Fibroblast of the conjunctiva (primary cell): Measurements from ENCODE around the gene ZC3H12D.
"Not testable (repeated sequence)": the region's sequence is repeated elsewhere in the genome, so short reads cannot be mapped to it uniquely, and the experiment has no call there.

Experiments used
- DNase-seq: peaks from one replicate; pipeline ENCODE4 v3.0.0-alpha.2; 2010; ENCODE audit warnings: low read depth

Gene ZC3H12D

GRCh38 chr6:149459761-149460160, 25.1 kb downstream of the ZC3H12D start:
- no peak for DNase-seq

GRCh38 chr6:149458806-149459205, 26.0 kb downstream of the ZC3H12D start:
- DNase-seq = no peak

- DNase-seq = no peak
Observed at GRCh38 chr6:149458196-149458595, 26.6 kb downstream of the ZC3H12D start.

- no peak for DNase-seq
Observed at GRCh38 chr6:149457316-149457884, 27.4 kb downstream of the ZC3H12D start.

- DNase-seq = no peak
Observed at GRCh38 chr6:149456311-149457021, 28.3 kb downstream of the ZC3H12D start.

- no peak for DNase-seq
Observed at GRCh38 chr6:149455031-149455732, 29.6 kb downstream of the ZC3H12D start.

- peak; percentile 96 for DNase-seq
Observed at GRCh38 chr6:149454346-149454848, 30.4 kb downstream of the ZC3H12D start.

GRCh38 chr6:149453597-149454345, 31.0 kb downstream of the ZC3H12D start:
- no peak for DNase-seq

GRCh38 chr6:149452037-149452939, 32.5 kb downstream of the ZC3H12D start:
- DNase-seq = no peak

GRCh38 chr6:149451376-149452036, 33.3 kb downstream of the ZC3H12D start:
- no peak for DNase-seq

- no peak for DNase-seq
Observed at GRCh38 chr6:149450679-149451375, 34.0 kb downstream of the ZC3H12D start.

GRCh38 chr6:149449831-149450678, 34.8 kb downstream of the ZC3H12D start:
- DNase-seq = no peak

GRCh38 chr6:149448821-149449453, 35.9 kb downstream of the ZC3H12D start:
- DNase-seq = no peak

GRCh38 chr6:149446791-149447376, 37.9 kb downstream of the ZC3H12D start:
- no peak for DNase-seq

GRCh38 chr6:149445573-149445972, 39.2 kb downstream of the ZC3H12D start:
- no peak for DNase-seq

- DNase-seq = no peak
Observed at GRCh38 chr6:149445095-149445466, 39.7 kb downstream of the ZC3H12D start.

GRCh38 chr6:149444360-149445094, 40.3 kb downstream of the ZC3H12D start:
- not testable (repeated sequence) for DNase-seq
